Measurements from ENCODE around the gene TTC28.

TTC28 gene

DNA sequence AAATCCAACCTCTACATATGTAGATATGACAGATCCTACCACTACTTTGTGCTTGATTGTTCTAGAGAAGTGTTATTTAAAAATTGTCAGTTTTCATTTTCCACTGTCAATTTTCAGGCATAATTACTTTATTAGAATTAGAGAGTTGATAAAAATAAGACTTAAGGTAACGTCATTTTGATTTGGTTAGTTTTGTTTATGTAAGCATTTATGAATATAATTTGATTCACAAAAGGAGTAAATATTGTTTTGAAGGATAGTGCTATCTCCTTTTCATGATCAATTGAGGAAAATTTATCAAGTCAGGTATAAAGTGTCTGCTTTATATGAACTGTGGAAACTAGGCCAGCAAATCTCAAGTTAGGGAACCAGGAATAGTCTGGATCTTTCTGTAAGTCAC is 718.0 kb downstream of the TTC28 start:
- Histone ChIP-seq H3K18ac (ENCODE audit: low read length) (no peak overlapping the region), H3K79me2 (ENCODE audit: control insufficient read depth, insufficient read depth, low read length) (no peaks in the 10 kb centered on the region), H2BK120ac (ENCODE audit: low read depth, low read length) (no peak overlapping the region), H2BK15ac (replicated peaks; ENCODE audit: low read depth) (no peak overlapping the region), H3K23ac (ENCODE audit: low read length) (no peak overlapping the region), H3K4ac (ENCODE audit: low read depth, low read length) (no peak overlapping the region), H2BK5ac (ENCODE audit: low read length) (no peak overlapping the region), H3K4me1 (ENCODE audit: control insufficient read depth, low read depth, low read length) (no peaks in the 10 kb centered on the region), H3K27me3 (ENCODE audit: insufficient read depth, low read length, poor library complexity) (no peaks in the 10 kb centered on the region), H2AK5ac (ENCODE audit: low read length) (no peak overlapping the region), H3K56ac (ENCODE audit: low read length) (no peak overlapping the region), H3K36me3 (ENCODE audit: control insufficient read depth, insufficient read depth, low read length) (no peaks in the 10 kb centered on the region), H3K27ac (ENCODE audit: low read depth, low read length) (no peak overlapping the region), H4K8ac (ENCODE audit: low read depth, low read length) (no peak overlapping the region), H3K9ac (ENCODE audit: low read length) (no peak overlapping the region), H3K4me3 (ENCODE audit: low read length) (no peak overlapping the region), H3K4me2 (ENCODE audit: low read length) (no peak overlapping the region), H4K5ac (ENCODE audit: low read length) (no peak overlapping the region), H3K79me1 (ENCODE audit: low read length) (no peaks in the 10 kb centered on the region)
- DNase-seq: no peak
- 100% methylated on average over 1 of the region's 1 CpG for WGBS (ENCODE audit: extremely low coverage, insufficient coverage, low lambda C conversion rate)

DNA sequence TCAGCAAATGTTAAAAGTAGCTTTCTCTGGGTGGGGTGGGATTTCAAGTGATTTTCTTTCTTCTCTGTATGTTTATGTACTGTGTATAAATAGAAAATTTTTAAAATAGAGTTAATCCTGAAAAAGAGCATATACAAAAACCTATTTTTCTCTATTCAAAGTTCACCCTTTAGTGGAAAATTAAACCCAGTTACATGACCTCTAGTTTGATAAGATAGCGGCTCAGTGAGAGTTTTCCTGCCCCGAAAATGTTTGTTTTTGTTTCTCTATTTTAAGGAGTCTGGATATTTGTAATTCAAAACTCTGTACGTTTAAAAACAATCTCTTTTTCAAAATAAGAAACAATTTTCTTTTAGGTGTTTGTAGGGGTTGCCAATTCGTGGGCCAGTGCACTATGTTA is 718.5 kb downstream of the TTC28 start:
- H3K18ac ChIP-seq (ENCODE audit: low read length): no peak overlapping the region
- H3K23ac ChIP-seq (ENCODE audit: low read length): no peak overlapping the region
- no peak overlapping the region for H2AK5ac ChIP-seq (ENCODE audit: low read length)
- no peaks in the 10 kb centered on the region for H3K36me3 ChIP-seq (ENCODE audit: control insufficient read depth, insufficient read depth, low read length)
- DNase-seq: no peak
- no peak overlapping the region for H3K27ac ChIP-seq (ENCODE audit: low read depth, low read length)
- H2BK15ac ChIP-seq (replicated peaks; ENCODE audit: low read depth): no peak overlapping the region
- no peak overlapping the region for H4K5ac ChIP-seq (ENCODE audit: low read length)
- H4K8ac ChIP-seq (ENCODE audit: low read depth, low read length): no peak overlapping the region
- no peak overlapping the region for H2BK5ac ChIP-seq (ENCODE audit: low read length)
- H3K27me3 ChIP-seq (ENCODE audit: insufficient read depth, low read length, poor library complexity): no peaks in the 10 kb centered on the region
- H3K56ac ChIP-seq (ENCODE audit: low read length): no peak overlapping the region
- no peaks in the 10 kb centered on the region for H3K4me1 ChIP-seq (ENCODE audit: control insufficient read depth, low read depth, low read length)
- WGBS (ENCODE audit: extremely low coverage, insufficient coverage, low lambda C conversion rate): no CpG with 5 or more reads among the region's 4 CpGs
- H3K4me3 ChIP-seq (ENCODE audit: low read length): no peak overlapping the region
- no peaks in the 10 kb centered on the region for H3K79me1 ChIP-seq (ENCODE audit: low read length)
- H3K79me2 ChIP-seq (ENCODE audit: control insufficient read depth, insufficient read depth, low read length): no peaks in the 10 kb centered on the region
- H2BK120ac ChIP-seq (ENCODE audit: low read depth, low read length): no peak overlapping the region
- H3K4me2 ChIP-seq (ENCODE audit: low read length): no peak overlapping the region
- no peak overlapping the region for H3K9ac ChIP-seq (ENCODE audit: low read length)
- no peak overlapping the region for H3K4ac ChIP-seq (ENCODE audit: low read depth, low read length)

DNA sequence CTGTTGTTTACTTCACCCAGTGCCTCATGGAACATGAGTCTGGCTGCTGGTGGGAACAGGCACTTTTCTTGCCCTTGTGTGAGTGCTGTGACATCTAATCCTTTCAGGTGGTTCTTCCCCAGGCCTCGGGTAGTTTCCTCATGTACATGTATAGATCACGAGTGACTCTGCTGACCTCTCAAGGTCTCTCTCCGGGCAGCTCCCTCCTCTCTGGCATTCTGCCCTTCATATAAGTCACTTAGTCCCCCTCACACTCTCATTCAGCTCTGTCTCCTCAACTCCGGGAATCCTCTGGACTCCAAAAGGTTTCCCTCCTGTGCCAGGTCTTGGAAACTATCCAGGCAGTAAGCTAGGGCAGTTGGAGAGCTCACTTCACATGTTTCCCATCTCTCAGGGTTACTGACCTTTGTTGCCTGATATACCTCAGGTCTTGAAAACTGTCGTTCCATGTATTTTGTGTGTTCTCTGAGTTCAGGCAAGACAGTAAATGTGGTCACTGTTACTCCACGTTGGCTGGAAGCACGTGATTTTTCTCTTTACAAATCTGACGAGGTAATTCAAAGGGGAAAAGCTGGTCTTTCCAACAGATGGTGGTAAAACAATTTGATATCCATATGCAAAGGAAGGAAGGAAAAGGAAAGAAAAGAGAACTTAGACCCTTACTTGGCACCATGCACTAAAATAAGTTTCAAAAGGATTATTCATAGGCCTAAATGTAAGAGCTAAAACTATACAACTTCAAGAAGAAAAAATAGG is 720.1 kb downstream of the TTC28 start:
- Histone ChIP-seq H3K27me3 (ENCODE audit: insufficient read depth, low read length, poor library complexity) (no peaks in the 10 kb centered on the region), H2BK120ac (ENCODE audit: low read depth, low read length) (no peak overlapping the region), H2BK15ac (replicated peaks; ENCODE audit: low read depth) (no peak overlapping the region), H3K4me3 (ENCODE audit: low read length) (no peak overlapping the region), H2BK5ac (ENCODE audit: low read length) (no peak overlapping the region), H3K27ac (ENCODE audit: low read depth, low read length) (no peak overlapping the region), H2AK5ac (ENCODE audit: low read length) (no peak overlapping the region), H3K4me2 (ENCODE audit: low read length) (no peak overlapping the region), H3K18ac (ENCODE audit: low read length) (no peak overlapping the region), H3K23ac (ENCODE audit: low read length) (no peak overlapping the region), H3K56ac (ENCODE audit: low read length) (no peak overlapping the region), H3K79me1 (ENCODE audit: low read length) (no peaks in the 10 kb centered on the region), H3K9ac (ENCODE audit: low read length) (no peak overlapping the region), H3K4ac (ENCODE audit: low read depth, low read length) (no peak overlapping the region), H4K5ac (ENCODE audit: low read length) (no peak overlapping the region), H3K4me1 (ENCODE audit: control insufficient read depth, low read depth, low read length) (no peaks in the 10 kb centered on the region), H3K36me3 (ENCODE audit: control insufficient read depth, insufficient read depth, low read length) (no peaks in the 10 kb centered on the region), H3K79me2 (ENCODE audit: control insufficient read depth, insufficient read depth, low read length) (no peaks in the 10 kb centered on the region), H4K8ac (ENCODE audit: low read depth, low read length) (no peak overlapping the region)
- DNase-seq: no peak
- WGBS (ENCODE audit: extremely low coverage, insufficient coverage, low lambda C conversion rate): no CpG with 5 or more reads among the region's 8 CpGs

DNA sequence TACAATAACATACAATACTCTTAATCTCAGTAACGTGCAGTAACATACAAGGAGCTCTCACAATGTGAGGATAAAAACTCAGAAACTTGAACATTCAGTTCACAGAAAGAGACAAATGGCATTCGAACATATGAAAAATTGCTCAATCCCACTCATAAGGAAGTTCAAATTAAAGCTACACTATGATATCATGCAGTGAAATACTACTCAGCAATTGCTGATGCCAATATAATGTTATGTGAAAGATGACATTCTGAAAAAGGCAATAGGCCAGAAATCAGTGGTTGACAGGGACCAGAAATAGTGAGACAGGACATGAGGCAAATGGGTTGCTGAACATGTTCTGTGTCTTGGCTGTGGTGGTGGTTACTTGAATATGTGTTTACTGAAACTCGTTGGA is 726.9 kb downstream of the TTC28 start:
- Histone ChIP-seq H3K9ac (ENCODE audit: low read length) (no peak overlapping the region), H3K4ac (ENCODE audit: low read depth, low read length) (no peak overlapping the region), H3K18ac (ENCODE audit: low read length) (no peak overlapping the region), H2BK5ac (ENCODE audit: low read length) (no peak overlapping the region), H3K56ac (ENCODE audit: low read length) (no peak overlapping the region), H3K4me2 (ENCODE audit: low read length) (no peak overlapping the region), H3K79me2 (ENCODE audit: control insufficient read depth, insufficient read depth, low read length) (no peaks in the 10 kb centered on the region), H4K8ac (ENCODE audit: low read depth, low read length) (no peak overlapping the region), H3K23ac (ENCODE audit: low read length) (no peak overlapping the region), H3K79me1 (ENCODE audit: low read length) (no peaks in the 10 kb centered on the region), H2AK5ac (ENCODE audit: low read length) (no peak overlapping the region), H3K36me3 (ENCODE audit: control insufficient read depth, insufficient read depth, low read length) (no peaks in the 10 kb centered on the region), H3K27me3 (ENCODE audit: insufficient read depth, low read length, poor library complexity) (no peaks in the 10 kb centered on the region), H4K5ac (ENCODE audit: low read length) (no peak overlapping the region), H3K4me3 (ENCODE audit: low read length) (no peak overlapping the region), H3K27ac (ENCODE audit: low read depth, low read length) (no peak overlapping the region), H2BK120ac (ENCODE audit: low read depth, low read length) (no peak overlapping the region), H2BK15ac (replicated peaks; ENCODE audit: low read depth) (no peak overlapping the region), H3K4me1 (ENCODE audit: control insufficient read depth, low read depth, low read length) (no peaks in the 10 kb centered on the region)
- DNase-seq: no peak
- WGBS (ENCODE audit: extremely low coverage, insufficient coverage, low lambda C conversion rate): no CpG with 5 or more reads among the region's 3 CpGs

DNA sequence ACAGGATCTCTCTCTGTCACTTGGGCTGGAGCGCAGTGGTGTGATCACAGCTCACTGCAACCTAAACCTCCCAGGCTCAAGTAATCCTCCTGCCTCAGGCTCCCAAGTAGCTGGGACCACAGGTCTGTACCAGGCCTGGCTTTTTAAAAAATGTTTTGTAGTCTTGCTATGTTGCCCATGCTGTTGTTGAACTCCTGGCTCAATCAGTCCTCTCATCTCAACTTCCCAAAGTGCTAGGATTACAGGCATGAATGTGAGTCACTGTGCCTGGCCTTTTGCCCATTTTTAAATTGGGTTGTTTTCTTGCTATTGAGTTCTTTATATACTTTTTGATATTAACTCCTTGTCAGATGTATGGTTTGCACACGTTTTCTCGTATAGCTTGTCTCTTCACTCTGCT is 727.5 kb downstream of the TTC28 start:
- no CpG with 5 or more reads among the region's 3 CpGs for WGBS (ENCODE audit: extremely low coverage, insufficient coverage, low lambda C conversion rate)
- Histone ChIP-seq H3K4ac (ENCODE audit: low read depth, low read length) (no peak overlapping the region), H3K27ac (ENCODE audit: low read depth, low read length) (no peak overlapping the region), H3K56ac (ENCODE audit: low read length) (no peak overlapping the region), H3K79me1 (ENCODE audit: low read length) (no peaks in the 10 kb centered on the region), H3K9ac (ENCODE audit: low read length) (no peak overlapping the region), H3K79me2 (ENCODE audit: control insufficient read depth, insufficient read depth, low read length) (no peaks in the 10 kb centered on the region), H3K27me3 (ENCODE audit: insufficient read depth, low read length, poor library complexity) (no peaks in the 10 kb centered on the region), H2BK120ac (ENCODE audit: low read depth, low read length) (no peak overlapping the region), H3K36me3 (ENCODE audit: control insufficient read depth, insufficient read depth, low read length) (no peaks in the 10 kb centered on the region), H4K5ac (ENCODE audit: low read length) (no peak overlapping the region), H3K23ac (ENCODE audit: low read length) (no peak overlapping the region), H3K4me3 (ENCODE audit: low read length) (no peak overlapping the region), H2BK5ac (ENCODE audit: low read length) (no peak overlapping the region), H4K8ac (ENCODE audit: low read depth, low read length) (no peak overlapping the region), H3K4me2 (ENCODE audit: low read length) (no peak overlapping the region), H2BK15ac (replicated peaks; ENCODE audit: low read depth) (no peak overlapping the region), H3K18ac (ENCODE audit: low read length) (no peak overlapping the region), H3K4me1 (ENCODE audit: control insufficient read depth, low read depth, low read length) (no peaks in the 10 kb centered on the region), H2AK5ac (ENCODE audit: low read length) (no peak overlapping the region)
- no peak for DNase-seq

DNA sequence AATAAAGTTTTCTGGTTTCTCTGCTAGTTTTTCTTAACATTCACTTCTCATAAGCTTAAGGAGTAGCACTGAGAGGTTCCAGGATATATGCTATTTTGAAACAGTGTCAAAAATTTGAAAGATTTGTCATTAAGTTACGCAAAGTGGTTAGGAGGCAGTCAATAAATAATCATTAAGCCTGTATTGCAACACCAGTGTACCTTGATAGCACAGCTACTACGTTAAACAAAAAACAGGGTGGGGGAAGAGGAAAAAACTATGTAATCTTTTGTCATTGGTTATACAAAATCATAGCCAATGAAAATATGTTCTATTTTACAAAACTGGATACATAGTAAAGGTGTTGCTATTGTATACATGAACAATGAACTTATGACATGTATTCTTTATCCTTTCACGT is 730.2 kb downstream of the TTC28 start:
- Histone ChIP-seq H2BK5ac (ENCODE audit: low read length) (no peak overlapping the region), H3K79me1 (ENCODE audit: low read length) (no peaks in the 10 kb centered on the region), H3K4me3 (ENCODE audit: low read length) (no peak overlapping the region), H3K79me2 (ENCODE audit: control insufficient read depth, insufficient read depth, low read length) (no peaks in the 10 kb centered on the region), H2BK15ac (replicated peaks; ENCODE audit: low read depth) (no peak overlapping the region), H4K8ac (ENCODE audit: low read depth, low read length) (no peak overlapping the region), H3K4me2 (ENCODE audit: low read length) (no peak overlapping the region), H2AK5ac (ENCODE audit: low read length) (no peak overlapping the region), H3K56ac (ENCODE audit: low read length) (no peak overlapping the region), H3K9ac (ENCODE audit: low read length) (no peak overlapping the region), H3K23ac (ENCODE audit: low read length) (no peak overlapping the region), H3K4ac (ENCODE audit: low read depth, low read length) (no peak overlapping the region), H2BK120ac (ENCODE audit: low read depth, low read length) (no peak overlapping the region), H3K18ac (ENCODE audit: low read length) (no peak overlapping the region), H3K27me3 (ENCODE audit: insufficient read depth, low read length, poor library complexity) (no peaks in the 10 kb centered on the region), H3K36me3 (ENCODE audit: control insufficient read depth, insufficient read depth, low read length) (no peaks in the 10 kb centered on the region), H4K5ac (ENCODE audit: low read length) (no peak overlapping the region), H3K4me1 (ENCODE audit: control insufficient read depth, low read depth, low read length) (no peaks in the 10 kb centered on the region), H3K27ac (ENCODE audit: low read depth, low read length) (no peak overlapping the region)
- no CpG with 5 or more reads among the region's 3 CpGs for WGBS (ENCODE audit: extremely low coverage, insufficient coverage, low lambda C conversion rate)
- no peak for DNase-seq

Data from mesendoderm (in vitro differentiated cells).